ENCODE measurements around the gene SLC22A5.

Gene SLC22A5

GRCh38 chr5:132383261-132383660 lies 13.8 kb downstream of the SLC22A5 start:
- Histone ChIP-seq H3K27me3 (no peaks in the 10 kb centered on the region), H3K9me3 (no peaks in the 10 kb centered on the region), H3K4me1 (peaks cover 12% of the 10 kb centered on the region), H3K4me3 (ENCODE audit: low read depth, low read length) (no peak overlapping the region), H3K36me3 (no peaks in the 10 kb centered on the region)
- no peak for TF ChIP-seq CTCF (IDR thresholded peaks at IDR 0.05; ENCODE audit: low read depth, low read length)
- no peak for DNase-seq

GRCh38 chr5:132383984-132384383 lies 14.5 kb downstream of the SLC22A5 start:
- Histone ChIP-seq H3K4me3 (ENCODE audit: low read depth, low read length) (no peak overlapping the region), H3K4me1 (peaks cover 5% of the 10 kb centered on the region), H3K9me3 (no peaks in the 10 kb centered on the region), H3K27me3 (no peaks in the 10 kb centered on the region), H3K36me3 (no peaks in the 10 kb centered on the region)
- no peak for TF ChIP-seq CTCF (IDR thresholded peaks at IDR 0.05; ENCODE audit: low read depth, low read length)
- no peak for DNase-seq

GRCh38 chr5:132384506-132385050 lies 15.1 kb downstream of the SLC22A5 start:
- Histone ChIP-seq H3K9me3 (no peaks in the 10 kb centered on the region), H3K27me3 (no peaks in the 10 kb centered on the region), H3K4me3 (ENCODE audit: low read depth, low read length) (no peak overlapping the region), H3K4me1 (peaks cover 3% of the 10 kb centered on the region; the same call in 1 of the 2 replicates), H3K36me3 (no peaks in the 10 kb centered on the region)
- TF ChIP-seq CTCF (IDR thresholded peaks at IDR 0.05; ENCODE audit: low read depth, low read length), result no peak
- no peak for DNase-seq

GRCh38 chr5:132385326-132386105 lies 16.0 kb downstream of the SLC22A5 start:
- Histone ChIP-seq H3K9me3 (no peaks in the 10 kb centered on the region), H3K36me3 (no peaks in the 10 kb centered on the region), H3K4me1 (peaks cover 3% of the 10 kb centered on the region; the same call in 1 of the 2 replicates), H3K4me3 (ENCODE audit: low read depth, low read length) (no peak overlapping the region), H3K27me3 (no peaks in the 10 kb centered on the region)
- peak; percentile 80 for TF ChIP-seq CTCF (IDR thresholded peaks at IDR 0.05; ENCODE audit: low read depth, low read length)
- peak; percentile 65 for DNase-seq

GRCh38 chr5:132386644-132387286 lies 17.3 kb downstream of the SLC22A5 start:
- peak; percentile 76 for DNase-seq
- TF ChIP-seq CTCF (IDR thresholded peaks at IDR 0.05; ENCODE audit: low read depth, low read length), result peak; percentile 91
- no peaks in the 10 kb centered on the region for H3K36me3 ChIP-seq
- H3K4me3 ChIP-seq (ENCODE audit: low read depth, low read length), result no peak overlapping the region
- no peaks in the 10 kb centered on the region for H3K9me3 ChIP-seq
- no peaks in the 10 kb centered on the region for H3K27me3 ChIP-seq
- H3K4me1 ChIP-seq, result peaks cover 3% of the 10 kb centered on the region; the same call in 1 of the 2 replicates
